Prostate gland (tissue), 2 donors: ENCODE measurements around the gene LETMD1. TPM values are rescaled to one million over a fixed set of nuclear protein-coding genes. Genes with fewer than 3 reads are reported as not detected.

ENCODE experiments used
- DNase-seq: peaks from one replicate; pipeline ENCODE4 v3.0.0-alpha.2; 2019; ENCODE audit warnings: low spot score
- H3K27ac ChIP-seq, 2 donors: fragments of 200-600 bp; sonication (generic); 2 replicates each; pipeline ENCODE4 v1.5.1; 2017 to 2019
- H3K27me3 ChIP-seq: fragments of 200-600 bp; sonication (generic); replicated peaks from 2 replicates; pipeline ENCODE4 v1.5.1; 2019; ENCODE audit not compliant: insufficient read depth
- H3K36me3 ChIP-seq, 2 donors: fragments of 200-600 bp; sonication (generic); 1 replicate in 1 of 2; 2 replicates in 1 of 2; pipeline versions ENCODE4 v1.5.1 to v1.8.1; 2017 to 2019
- H3K4me1 ChIP-seq: fragments of 200-600 bp; sonication (generic); replicated peaks from 2 replicates; pipeline ENCODE4 v1.5.1; 2019
- H3K4me3 ChIP-seq, 2 donors: fragments of 200-600 bp; sonication (generic); 2 replicates each; pipeline ENCODE4 v1.5.1; 2017 to 2019
- H3K9me3 ChIP-seq: fragments of 200-600 bp; sonication (generic); 2 replicates; pipeline ENCODE4 v1.5.1; 2017
- CTCF ChIP-seq, 4 experiments: fragments of 200-600 bp in 2 of 4; fragments of 450-650 bp in 2 of 4; sonication (generic) in 2 of 4; IDR thresholded peaks; 1 replicate in 3 of 4; 2 replicates in 1 of 4; pipeline ENCODE4 v1.5.1; 2016 to 2019; ENCODE audit warnings: antibody characterized with exemption in 4 of 4, mild to moderate bottlenecking in 2 of 4, moderate library complexity in 2 of 4
- POLR2A ChIP-seq: fragments of 450-650 bp; IDR thresholded peaks from one replicate; pipeline ENCODE4 v1.6.1; 2016; ENCODE audit warnings: antibody characterized with exemption, mild to moderate bottlenecking
- POLR2AphosphoS5 ChIP-seq: sonication (generic); formaldehyde crosslinking; IDR thresholded peaks from one replicate; pipeline ENCODE4 v1.6.1; 2017; ENCODE audit warnings: antibody characterized with exemption
- WGBS: methylation state at CpG from one replicate; pipeline ENCODE4 v1.1.5; 2018; 5-methylcytosine and 5-hydroxymethylcytosine counted together
- intact Hi-C: fragments of 100-400 bp; cut with DNase I; formaldehyde crosslinking; loops from one replicate; pipeline ENCODE4 v1.14.2; 2022
- small RNA-seq, 2 donors: library from RNA; depleted of rRNA; stranded (forward); fragments of <200 nt; gene quantifications; one replicate each; pipeline ENCODE3, GENCODE V24; 2016
- total RNA-seq, 2 donors: library from RNA; depleted of rRNA; stranded (reverse); fragments of >200 nt; gene quantifications; one replicate each; pipeline ENCODE4 v1.1.0, GENCODE V29; 2016

The LETMD1 gene
- total RNA-seq, 2 donors from 2014 or later, result 63.3 to 63.6 TPM

- TF ChIP-seq POLR2A, result no peak
- no peak for TF ChIP-seq POLR2AphosphoS5
- TF ChIP-seq CTCF (IDR thresholded peaks at IDR 0.05), result no peak
- H3K9me3 ChIP-seq, result no peaks in the 10 kb centered on the region
- no peak for DNase-seq
- H3K4me1 ChIP-seq, result no peaks in the 10 kb centered on the region
- no peak overlapping the region for H3K4me3 ChIP-seq
- intact Hi-C loops, result no loop called here
- no peak overlapping the region for H3K27ac ChIP-seq
- H3K36me3 ChIP-seq, result peaks cover 0 to 4% of the 10 kb centered on the region in 2 donors
- no peaks in the 10 kb centered on the region for H3K27me3 ChIP-seq
These were observed 55.9 kb downstream of the LETMD1 start for GRCh38 chr12:51103977-51104376.

- intact Hi-C loops, result no loop called here
- Histone ChIP-seq H3K9me3 (no peaks in the 10 kb centered on the region), H3K36me3 (no peaks in the 10 kb centered on the region), H3K27ac (no peak overlapping the region), H3K27me3 (no peaks in the 10 kb centered on the region), H3K4me3 (no peak overlapping the region), H3K4me1 (no peaks in the 10 kb centered on the region)
- TF ChIP-seq CTCF (IDR thresholded peaks at IDR 0.05), result no peak
- 80% methylated on average over 4 of the region's 4 CpGs for WGBS
- no peak for DNase-seq
These were observed 60.0 kb downstream of the LETMD1 start for GRCh38 chr12:51108136-51108535.

Small RNA genes lying within 50 kb of the gene (small RNA-seq; reads per million reads assigned to genes)
- gene RNU6-1273P (0 reads per million in 2 donors), gene RNU6-87P (0 reads per million in 2 donors)

Other genes with a start within 250 kb of the LETMD1 start
- 1 to 10 TPM in 1 of 2 donors, under 1 TPM in 1; 0.68 to 1.2 TPM for gene TMPRSS12, start 205.4 kb upstream of the LETMD1 start, total RNA-seq
- gene HIGD1C, start 95.8 kb upstream of the LETMD1 start, total RNA-seq, result not detected
- gene SLC11A2, start 21.9 kb upstream of the LETMD1 start, total RNA-seq, result 10 to 100 TPM; 61.8 to 64.5 TPM
- gene CSRNP2, start 35.3 kb downstream of the LETMD1 start, total RNA-seq, result 10 to 100 TPM; 27.3 to 46.1 TPM
- gene TFCP2, start 124.8 kb downstream of the LETMD1 start, total RNA-seq, result 10 to 100 TPM; 11.5 to 21.0 TPM
- 10 to 100 TPM; 13.5 to 17.2 TPM for gene POU6F1, start 169.7 kb downstream of the LETMD1 start, total RNA-seq
- 100 to 1,000 TPM; 299 to 374 TPM for gene DAZAP2, start 190.5 kb downstream of the LETMD1 start, total RNA-seq
- gene SMAGP, start 222.1 kb downstream of the LETMD1 start, total RNA-seq, result 10 to 100 TPM; 10.7 to 15.4 TPM